KMS-11 (cell line): Measurements from ENCODE around the gene COX10.

Experiments
- H2AFZ ChIP-seq: fragments of 200-600 bp; sonication (generic); 2 replicates; pipeline ENCODE4 v1.6.1; 2016; ENCODE audit warnings: antibody characterized with exemption, mixed run types, low read depth
- H3K27ac ChIP-seq: fragments of 200-600 bp; sonication (generic); 2 replicates; pipeline ENCODE4 v1.6.1; 2016; ENCODE audit warnings: mild to moderate bottlenecking, mixed run types
- H3K27me3 ChIP-seq: fragments of 200-600 bp; sonication (generic); 2 replicates; pipeline ENCODE4 v1.6.1; 2017; ENCODE audit warnings: mild to moderate bottlenecking, low read depth, mixed run types, moderate library complexity; ENCODE audit not compliant: insufficient read depth
- H3K36me3 ChIP-seq: fragments of 200-600 bp; sonication (generic); 2 replicates; pipeline ENCODE4 v1.6.1; 2017; ENCODE audit warnings: mild to moderate bottlenecking, mixed run types; ENCODE audit not compliant: insufficient read depth
- H3K4me1 ChIP-seq: fragments of 200-600 bp; sonication (generic); 2 replicates; pipeline ENCODE4 v1.6.1; 2016; ENCODE audit warnings: mild to moderate bottlenecking, low read depth, mixed run types; ENCODE audit not compliant: poor library complexity, severe bottlenecking
- H3K4me2 ChIP-seq: fragments of 200-600 bp; sonication (generic); 2 replicates; pipeline ENCODE4 v1.7.0; 2016; ENCODE audit warnings: mild to moderate bottlenecking, mixed run types
- H3K4me3 ChIP-seq: fragments of 200-600 bp; sonication (generic); IDR thresholded peaks from 2 replicates; pipeline ENCODE4 v1.6.1; 2017; ENCODE audit warnings: low read depth, low read length, mixed read lengths; ENCODE audit not compliant: insufficient read depth
- H3K79me2 ChIP-seq: fragments of 200-600 bp; sonication (generic); 2 replicates; pipeline ENCODE4 v1.6.1; 2016; ENCODE audit warnings: low read depth, mixed run types; ENCODE audit not compliant: insufficient read depth
- H3K9ac ChIP-seq: fragments of 200-600 bp; sonication (generic); 2 replicates; pipeline ENCODE4 v1.6.1; 2016; ENCODE audit warnings: mild to moderate bottlenecking, mixed run types
- H4K20me1 ChIP-seq: fragments of 200-600 bp; sonication (generic); 2 replicates; pipeline ENCODE4 v1.6.1; 2016; ENCODE audit warnings: mild to moderate bottlenecking, mixed run types; ENCODE audit not compliant: insufficient read depth
- TF ChIP-seq, protein P1 (sequence below): fragments of 200-600 bp; sonication (generic); conservative IDR thresholded peaks from 2 replicates; pipeline ENCODE4 v1.6.1; 2017; ENCODE audit warnings: low read depth, mild to moderate bottlenecking, antibody characterized with exemption, low read length, moderate library complexity, mixed read lengths

The COX10 gene

DNA sequence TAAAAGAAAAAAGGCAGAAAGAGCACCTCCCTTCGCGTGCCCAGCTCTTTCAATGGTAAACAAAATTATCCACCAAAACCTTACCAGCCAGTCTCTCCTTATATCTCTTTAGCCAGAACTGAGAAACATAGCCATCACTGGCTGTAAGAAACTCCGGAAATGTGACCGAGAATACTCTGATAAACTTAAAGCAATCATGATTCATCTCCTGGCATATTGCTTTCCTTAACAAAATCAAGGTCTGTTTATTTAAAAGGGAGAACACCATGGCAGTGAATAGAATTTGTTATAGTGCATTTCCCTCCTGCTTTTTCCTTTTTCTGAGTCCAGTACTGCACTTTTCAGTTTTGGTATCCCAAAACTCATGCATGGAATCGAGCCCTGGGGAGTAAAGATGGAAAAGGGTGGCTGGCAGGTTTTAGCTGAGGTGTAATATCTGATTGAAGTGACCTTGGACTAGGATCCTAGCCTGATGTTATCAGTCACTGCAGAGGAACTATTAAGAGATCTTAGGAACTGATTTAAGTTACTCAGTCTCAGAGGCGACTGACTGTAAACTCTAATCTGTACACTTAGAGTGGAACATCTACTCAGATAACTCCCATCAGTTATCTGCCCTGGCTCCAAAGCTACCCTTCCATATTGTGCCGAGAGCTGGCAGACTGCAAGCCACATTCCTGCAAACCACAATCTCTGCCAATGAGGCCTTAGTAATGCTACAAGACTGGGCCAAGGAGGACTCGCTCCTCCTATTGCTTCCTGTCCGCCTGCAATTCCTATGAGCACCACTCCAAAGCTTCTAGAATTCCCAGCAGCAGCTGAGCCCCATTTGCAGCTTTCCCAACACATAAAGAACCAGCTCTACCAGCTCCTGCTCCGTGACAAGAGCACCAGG is 7.4 kb upstream of the COX10 start:
- H3K4me3 ChIP-seq: no peak overlapping the region
- H3K9ac ChIP-seq: no peak overlapping the region
- H3K79me2 ChIP-seq: no peaks in the 10 kb centered on the region

GRCh38 chr17:14067347-14067746 is 2.0 kb upstream of the COX10 start:
- Histone ChIP-seq H2AFZ (no peak overlapping the region), H3K36me3 (no peaks in the 10 kb centered on the region), H3K9ac (no peak overlapping the region), H3K4me3 (no peak overlapping the region), H3K27me3 (no peaks in the 10 kb centered on the region), H3K4me1 (no peaks in the 10 kb centered on the region), H4K20me1 (no peaks in the 10 kb centered on the region), H3K27ac (no peak overlapping the region), H3K79me2 (peaks cover 13% of the 10 kb centered on the region), H3K4me2 (no peak overlapping the region)
- TF ChIP-seq, protein P1, sequence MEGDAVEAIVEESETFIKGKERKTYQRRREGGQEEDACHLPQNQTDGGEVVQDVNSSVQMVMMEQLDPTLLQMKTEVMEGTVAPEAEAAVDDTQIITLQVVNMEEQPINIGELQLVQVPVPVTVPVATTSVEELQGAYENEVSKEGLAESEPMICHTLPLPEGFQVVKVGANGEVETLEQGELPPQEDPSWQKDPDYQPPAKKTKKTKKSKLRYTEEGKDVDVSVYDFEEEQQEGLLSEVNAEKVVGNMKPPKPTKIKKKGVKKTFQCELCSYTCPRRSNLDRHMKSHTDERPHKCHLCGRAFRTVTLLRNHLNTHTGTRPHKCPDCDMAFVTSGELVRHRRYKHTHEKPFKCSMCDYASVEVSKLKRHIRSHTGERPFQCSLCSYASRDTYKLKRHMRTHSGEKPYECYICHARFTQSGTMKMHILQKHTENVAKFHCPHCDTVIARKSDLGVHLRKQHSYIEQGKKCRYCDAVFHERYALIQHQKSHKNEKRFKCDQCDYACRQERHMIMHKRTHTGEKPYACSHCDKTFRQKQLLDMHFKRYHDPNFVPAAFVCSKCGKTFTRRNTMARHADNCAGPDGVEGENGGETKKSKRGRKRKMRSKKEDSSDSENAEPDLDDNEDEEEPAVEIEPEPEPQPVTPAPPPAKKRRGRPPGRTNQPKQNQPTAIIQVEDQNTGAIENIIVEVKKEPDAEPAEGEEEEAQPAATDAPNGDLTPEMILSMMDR: no peak

More for the DNA sequence above, 7.4 kb upstream of the COX10 start:
- H3K27ac ChIP-seq: no peak overlapping the region
- H3K4me2 ChIP-seq: no peak overlapping the region
- H3K4me1 ChIP-seq: no peaks in the 10 kb centered on the region
- TF ChIP-seq, protein P1: no peak
- no peak overlapping the region for H2AFZ ChIP-seq
- no peaks in the 10 kb centered on the region for H3K36me3 ChIP-seq
- H3K27me3 ChIP-seq: no peaks in the 10 kb centered on the region
- no peaks in the 10 kb centered on the region for H4K20me1 ChIP-seq

DNA sequence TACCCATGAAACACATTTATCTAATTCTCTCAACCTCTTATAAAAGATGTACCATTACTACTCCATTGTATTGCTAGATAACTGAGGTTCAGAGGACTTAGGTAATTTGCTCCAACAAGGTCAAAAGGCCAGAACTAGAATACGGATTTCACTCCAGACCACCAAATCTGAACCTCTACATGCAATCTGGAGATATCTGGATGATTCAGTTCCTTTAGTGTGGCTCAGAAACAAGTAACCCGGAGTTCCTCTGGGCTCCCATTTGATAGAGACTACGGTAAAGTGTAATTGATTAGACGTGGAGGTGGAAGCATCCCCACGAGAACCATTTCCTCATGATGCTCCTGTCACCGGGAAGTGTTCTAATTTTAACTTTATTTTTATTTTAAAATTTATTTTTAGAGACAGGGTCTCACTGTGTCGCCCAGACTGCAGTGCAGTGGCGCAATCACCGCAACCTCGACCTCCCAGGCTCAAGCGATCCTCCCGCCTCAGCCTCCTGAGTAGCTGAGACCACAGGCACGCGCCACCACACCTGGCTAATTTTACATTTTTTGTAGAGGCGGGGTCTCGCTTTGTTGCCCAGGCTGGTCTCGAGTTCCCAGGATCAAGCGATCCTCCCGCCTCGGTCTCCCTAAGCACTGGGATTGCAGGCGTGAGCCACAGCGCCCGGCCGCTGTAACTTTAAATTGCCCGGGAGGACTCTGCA is 608 bp upstream of the COX10 start:
- H3K79me2 ChIP-seq: peaks cover 13% of the 10 kb centered on the region

GRCh38 chr17:14070344-14070984 is 1.2 kb downstream of the COX10 start:
- Histone ChIP-seq H2AFZ (no peak overlapping the region), H3K4me3 (no peak overlapping the region), H3K9ac (no peak overlapping the region), H3K79me2 (peaks cover 13% of the 10 kb centered on the region), H3K27ac (no peak overlapping the region), H3K4me1 (no peaks in the 10 kb centered on the region), H3K36me3 (no peaks in the 10 kb centered on the region), H3K27me3 (no peaks in the 10 kb centered on the region), H3K4me2 (peak overlapping the region; percentile 29; the same call in 1 of the 2 replicates), H4K20me1 (no peaks in the 10 kb centered on the region)
- TF ChIP-seq, protein P1: no peak

More for the DNA sequence above, 608 bp upstream of the COX10 start:
- Histone ChIP-seq H2AFZ (no peak overlapping the region; the same call in 1 of the 2 replicates), H3K4me2 (no peak overlapping the region), H3K27ac (peak overlapping the region; percentile 65; the same call in 1 of the 2 replicates), H3K27me3 (no peaks in the 10 kb centered on the region), H3K9ac (peak overlapping the region; percentile 72; the same call in 1 of the 2 replicates), H3K4me1 (no peaks in the 10 kb centered on the region), H3K4me3 (no peak overlapping the region), H3K36me3 (no peaks in the 10 kb centered on the region), H4K20me1 (no peaks in the 10 kb centered on the region)
- TF ChIP-seq, protein P1: no peak
